Gastrocnemius medialis (tissue), 4 donors: Measurements from ENCODE around the gene AHDC1. TPM values are rescaled to one million over a fixed set of nuclear protein-coding genes. Genes with fewer than 3 reads are reported as not detected.

ENCODE experiments used
- ATAC-seq, 2 donors: fragments of 150-250 bp; one replicate each; pipeline ENCODE4 v1.9.1; 2016
- DNase-seq, 2 donors: peaks; one replicate each; pipeline ENCODE4 v3.0.0-alpha.2; 2019
- H3K27ac ChIP-seq, 4 donors: fragments of 200-600 bp; sonication (generic); 1 replicate in 1 of 4; 2 replicates in 3 of 4; pipeline ENCODE4 v1.5.1; 2016 to 2018; ENCODE audit warnings: mild to moderate bottlenecking in 2 of 4, moderate library complexity in 1 of 4
- H3K27me3 ChIP-seq, 3 donors: fragments of 200-600 bp; sonication (generic) in 2 of 3; 1 replicate in 1 of 3; 2 replicates in 2 of 3; pipeline versions ENCODE4 v1.5.1 to v1.6.0; 2016 to 2019; ENCODE audit warnings: mild to moderate bottlenecking in 1 of 3, moderate library complexity in 1 of 3
- H3K36me3 ChIP-seq, 2 donors: fragments of 200-600 bp; sonication (generic) in 1 of 2; one replicate each; pipeline ENCODE4 v1.5.1; 2017 to 2018
- H3K4me1 ChIP-seq, 2 donors: fragments of 200-600 bp; sonication (generic) in 1 of 2; one replicate each; pipeline ENCODE4 v1.5.1; 2016 to 2017; ENCODE audit warnings: mild to moderate bottlenecking in 2 of 2
- H3K4me3 ChIP-seq, 4 donors: fragments of 200-600 bp; sonication (generic) in 3 of 4; 1 replicate in 1 of 4; 2 replicates in 3 of 4; pipeline ENCODE4 v1.5.1; 2016 to 2019; ENCODE audit warnings: mild to moderate bottlenecking in 2 of 4
- H3K9me3 ChIP-seq, 3 donors: fragments of 200-600 bp; sonication (generic) in 2 of 3; 1 replicate in 1 of 3; 2 replicates in 2 of 3; pipeline ENCODE4 v1.5.1; 2016 to 2019
- POLR2A ChIP-seq, 2 donors: fragments of 450-650 bp; IDR thresholded peaks; one replicate each; pipeline ENCODE4 v1.6.1; 2017; ENCODE audit warnings: antibody characterized with exemption in 2 of 2, mild to moderate bottlenecking in 2 of 2, moderate library complexity in 2 of 2
- in situ Hi-C, 4 donors: fragments of 200-750 bp; cut with MboI; loops; one replicate each; pipeline versions ENCODE4 v1.15.0 to v1.8.0; 2017; ENCODE audit warnings: low sequenced_read_pairs in 4 of 4
- intact Hi-C: fragments of 100-400 bp; cut with DNase I; formaldehyde crosslinking; loops from one replicate; pipeline ENCODE4 v1.15.1; 2023; ENCODE audit warnings: low total_unique reads
- total RNA-seq, 4 donors: library from RNA; depleted of rRNA; stranded (reverse); fragments of >200 nt; gene quantifications; one replicate each; pipeline versions ENCODE4 v1.1.0 to v1.2.3, GENCODE V29; 2016
- TF ChIP-seq, protein P1 (sequence below), 5 experiments: fragments of 450-650 bp in 3 of 5; fragments of 200-600 bp in 2 of 5; sonication (generic) in 2 of 5; IDR thresholded peaks in 4 of 5; conservative IDR thresholded peaks in 1 of 5; 1 replicate in 4 of 5; 2 replicates in 1 of 5; pipeline ENCODE4 v1.5.1; 2016 to 2019; ENCODE audit warnings: antibody characterized with exemption in 5 of 5, mild to moderate bottlenecking in 3 of 5, moderate library complexity in 3 of 5

The AHDC1 gene
- total RNA-seq, 4 donors from 2014 or later, result 22.2 to 57.9 (median 35.2) TPM

GRCh38 chr1:27563341-27563590, 40.7 kb downstream of the AHDC1 start:
- no peaks in the 10 kb centered on the region for H3K36me3 ChIP-seq
- intact Hi-C loops, result loop anchor here (2.0 kb wide), 1 partner anchor 20 kb away; no protein-coding TSS in a partner anchor
- TF ChIP-seq POLR2A (IDR thresholded peaks at IDR 0.05), result no peak
- TF ChIP-seq, protein P1, sequence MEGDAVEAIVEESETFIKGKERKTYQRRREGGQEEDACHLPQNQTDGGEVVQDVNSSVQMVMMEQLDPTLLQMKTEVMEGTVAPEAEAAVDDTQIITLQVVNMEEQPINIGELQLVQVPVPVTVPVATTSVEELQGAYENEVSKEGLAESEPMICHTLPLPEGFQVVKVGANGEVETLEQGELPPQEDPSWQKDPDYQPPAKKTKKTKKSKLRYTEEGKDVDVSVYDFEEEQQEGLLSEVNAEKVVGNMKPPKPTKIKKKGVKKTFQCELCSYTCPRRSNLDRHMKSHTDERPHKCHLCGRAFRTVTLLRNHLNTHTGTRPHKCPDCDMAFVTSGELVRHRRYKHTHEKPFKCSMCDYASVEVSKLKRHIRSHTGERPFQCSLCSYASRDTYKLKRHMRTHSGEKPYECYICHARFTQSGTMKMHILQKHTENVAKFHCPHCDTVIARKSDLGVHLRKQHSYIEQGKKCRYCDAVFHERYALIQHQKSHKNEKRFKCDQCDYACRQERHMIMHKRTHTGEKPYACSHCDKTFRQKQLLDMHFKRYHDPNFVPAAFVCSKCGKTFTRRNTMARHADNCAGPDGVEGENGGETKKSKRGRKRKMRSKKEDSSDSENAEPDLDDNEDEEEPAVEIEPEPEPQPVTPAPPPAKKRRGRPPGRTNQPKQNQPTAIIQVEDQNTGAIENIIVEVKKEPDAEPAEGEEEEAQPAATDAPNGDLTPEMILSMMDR (IDR thresholded peaks at IDR 0.05 in 4 of 5, conservative IDR thresholded peaks at IDR 0.05 in 1 of 5), result no peak
- H3K4me1 ChIP-seq, result peaks cover 76 to 92% of the 10 kb centered on the region in 2 donors
- no peaks in the 10 kb centered on the region for H3K9me3 ChIP-seq
- ATAC-seq (no peak), DNase-seq (no peak)
- H3K27me3 ChIP-seq, result no peaks in the 10 kb centered on the region
- in situ Hi-C loops, result no loop called here
- H3K4me3 ChIP-seq, result no peak overlapping the region
- peak overlapping the region; percentile 95 to 100 (median 98) for H3K27ac ChIP-seq

- Histone ChIP-seq H3K4me3 (no peak overlapping the region), H3K4me1 (peaks cover 74 to 92% of the 10 kb centered on the region in 2 donors), H3K36me3 (no peaks in the 10 kb centered on the region), H3K27ac (peak overlapping the region; percentile 95 to 100 (median 98)), H3K9me3 (no peaks in the 10 kb centered on the region), H3K27me3 (no peaks in the 10 kb centered on the region)
- DNase-seq, result peak in 1 of 2 donors; percentile 26
- intact Hi-C loops, result loop anchor here (2.0 kb wide), 1 partner anchor 20 kb away; no protein-coding TSS in a partner anchor
- TF ChIP-seq, protein P1 (IDR thresholded peaks at IDR 0.05 in 4 of 5, conservative IDR thresholded peaks at IDR 0.05 in 1 of 5), result no peak
- TF ChIP-seq POLR2A (IDR thresholded peaks at IDR 0.05), result no peak
- in situ Hi-C loops, result no loop called here
- peak; percentile 1 to 4 for ATAC-seq
Measured at GRCh38 chr1:27562534-27563340, 41.2 kb downstream of the AHDC1 start.

GRCh38 chr1:27562021-27562420, 41.9 kb downstream of the AHDC1 start:
- intact Hi-C loops, result loop anchor here (2.0 kb wide), 1 partner anchor 19 kb away; no protein-coding TSS in a partner anchor
- peak in 1 of 2 donors; percentile 10 for DNase-seq
- H3K4me3 ChIP-seq, result no peak overlapping the region

DNA sequence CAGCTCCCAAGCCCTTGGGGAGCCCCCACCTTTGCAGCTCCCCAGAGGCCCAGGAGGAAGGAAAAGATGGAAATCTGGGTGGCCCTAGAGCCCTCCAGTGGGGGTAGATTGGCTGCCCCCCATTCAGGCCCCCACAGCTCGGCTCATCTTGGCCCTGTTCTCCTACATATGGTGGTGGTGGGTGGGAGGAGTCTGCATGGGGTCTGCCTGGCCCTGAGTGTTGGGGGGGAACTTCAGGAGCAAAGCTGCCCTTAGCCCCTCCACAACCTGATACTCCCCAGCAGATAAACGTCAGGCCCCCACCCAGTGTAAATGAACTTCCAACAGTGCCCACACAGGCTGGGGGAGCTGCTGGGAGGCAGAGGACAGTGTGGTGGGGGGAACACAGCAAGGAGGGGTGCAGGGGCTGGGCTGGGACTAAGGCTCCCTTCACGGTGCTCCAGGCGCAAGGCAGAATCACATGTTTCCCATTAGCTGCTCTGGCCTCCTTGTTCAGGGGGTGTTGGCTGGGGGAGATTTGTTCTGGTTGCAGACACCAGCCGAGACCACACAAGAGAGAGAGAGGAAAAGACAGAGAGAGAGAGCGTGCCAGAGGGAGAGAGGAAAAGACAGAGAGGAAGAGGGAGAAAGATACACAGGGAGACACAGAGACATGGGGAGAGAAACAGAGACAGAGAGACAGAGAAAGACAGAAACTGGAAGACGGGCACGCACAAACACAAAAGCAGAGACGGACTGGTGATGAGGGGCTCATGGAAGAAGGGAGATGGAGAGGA, 42.6 kb downstream of the AHDC1 start:
- in situ Hi-C loops (no loop called here), intact Hi-C loops (no loop called here)
- ATAC-seq (no peak), DNase-seq (no peak)
- TF ChIP-seq POLR2A (IDR thresholded peaks at IDR 0.05), result no peak
- TF ChIP-seq, protein P1 (IDR thresholded peaks at IDR 0.05 in 4 of 5, conservative IDR thresholded peaks at IDR 0.05 in 1 of 5), result no peak
- no peaks in the 10 kb centered on the region for H3K9me3 ChIP-seq
- H3K4me1 ChIP-seq, result peaks cover 73 to 91% of the 10 kb centered on the region in 2 donors
- no peaks in the 10 kb centered on the region for H3K27me3 ChIP-seq
- no peak overlapping the region for H3K4me3 ChIP-seq
- H3K36me3 ChIP-seq, result no peaks in the 10 kb centered on the region
- peak overlapping the region; percentile 95 to 100 (median 98) for H3K27ac ChIP-seq

More at GRCh38 chr1:27562021-27562420, 41.9 kb downstream of the AHDC1 start:
- Histone ChIP-seq H3K27me3 (no peaks in the 10 kb centered on the region), H3K4me1 (peaks cover 74 to 92% of the 10 kb centered on the region in 2 donors), H3K27ac (peak overlapping the region; percentile 95 to 100 (median 98)), H3K9me3 (no peaks in the 10 kb centered on the region), H3K36me3 (no peaks in the 10 kb centered on the region)
- TF ChIP-seq, protein P1 (IDR thresholded peaks at IDR 0.05 in 4 of 5, conservative IDR thresholded peaks at IDR 0.05 in 1 of 5), result no peak
- no peak for TF ChIP-seq POLR2A (IDR thresholded peaks at IDR 0.05)
- in situ Hi-C loops, result no loop called here
- ATAC-seq, result no peak
